Posterior vena cava (tissue), 2 donors: ENCODE data around the gene CCNDBP1. TPM values are rescaled to one million over a fixed set of nuclear protein-coding genes. Genes with fewer than 3 reads are reported as not detected.
"Not testable (repeated sequence)": the region's sequence is repeated elsewhere in the genome, so short reads cannot be mapped to it uniquely, and the experiment has no call there.

Experiments used
- DNase-seq: peaks from one replicate; pipeline ENCODE4 v3.0.0-alpha.2; 2020; ENCODE audit warnings: low spot score
- intact Hi-C, 2 donors: fragments of 100-400 bp; cut with DNase I; formaldehyde crosslinking; loops; one replicate each; pipeline versions ENCODE4 v1.14.1 to v1.14.2; 2022 to 2023
- long read RNA-seq, 2 donors: library from polyadenylated mRNA; unstranded; transcript quantifications; one replicate each; pipeline ENCODE4 v2.0.0, GENCODE V29; 2020 to 2021
- total RNA-seq, 2 donors: library from RNA; stranded (reverse); fragmentation: NEBNext Ultra II Directional; extraction: Animal tissue kit (Norgen Biotek cat#: 25700); gene quantifications; one replicate each; pipeline ENCODE4 v1.2.1, GENCODE V29; 2021
- donor health status: DM: yes; HTN: yes; CAD: no.
- donor health status: DM: yes; HTN: yes; CAD: no.

Gene CCNDBP1
- 10 to 100 TPM; 49.6 to 52.6 TPM for total RNA-seq
- long read RNA-seq, donor 1, transcript CCNDBP1-201 (11 exons, 3,660 nt), result major isoform, 18 of 24 reads
- long read RNA-seq, donor 1, partial matches to known transcripts, result 3 of 24 reads
- long read RNA-seq, donor 1, other reads (novel, unspliced or antisense), result 1 of 24 reads
- long read RNA-seq, donor 2, transcript CCNDBP1-215 (9 exons, 1,356 nt), result minor isoform, 5 of 228 reads
- long read RNA-seq, donor 2, transcript CCNDBP1-201 (11 exons, 3,660 nt), result major isoform, 180 of 228 reads
- long read RNA-seq, donor 2, partial matches to known transcripts, result 17 of 228 reads
- long read RNA-seq, donor 2, other reads (novel, unspliced or antisense), result 18 of 228 reads

DNA sequence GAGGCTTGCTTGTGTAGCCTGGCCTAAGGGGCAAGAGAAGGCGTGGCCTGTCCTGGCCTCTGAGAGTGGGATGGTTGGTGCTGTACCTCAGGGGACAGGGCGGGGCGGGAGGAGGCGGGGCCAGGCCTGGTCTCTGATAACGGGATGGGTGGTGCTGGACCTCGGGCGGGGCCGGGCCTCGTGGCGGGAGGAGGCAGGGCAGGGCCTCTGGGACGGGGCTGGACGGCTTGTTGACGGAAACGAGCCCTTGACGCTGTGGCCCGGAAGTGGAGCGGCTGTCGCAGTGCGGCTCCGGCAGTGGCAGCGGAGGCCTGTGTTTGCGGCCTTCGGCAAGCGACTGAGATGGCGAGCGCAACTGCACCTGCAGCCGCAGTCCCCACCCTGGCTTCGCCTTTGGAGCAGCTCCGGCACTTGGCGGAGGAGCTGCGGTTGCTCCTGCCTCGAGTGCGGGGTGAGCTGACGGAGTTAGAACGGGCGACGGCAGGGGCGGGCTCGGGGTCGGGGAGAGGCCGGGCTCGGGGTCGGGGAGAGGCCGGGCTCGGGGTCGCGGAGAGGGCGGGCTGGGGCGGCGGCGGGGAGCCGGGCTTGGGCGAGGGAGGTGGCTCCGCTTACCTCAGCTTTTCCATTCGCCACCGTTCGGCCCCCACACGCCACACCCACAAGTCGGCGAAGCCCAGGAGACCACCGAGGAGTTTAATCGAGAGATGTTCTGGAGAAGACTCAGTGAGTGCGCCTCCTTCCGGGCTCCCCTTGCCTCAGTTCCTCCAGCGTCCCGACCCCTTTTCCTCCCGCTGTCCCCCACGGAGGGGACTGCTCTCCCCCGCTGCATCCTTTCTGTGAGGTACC lies at the start of gene CCNDBP1:
TSS of gene CCNDBP1 (plus strand) at position 247 of the 846 bp plus-strand sequence. CDS start at position 343, 96 bp downstream.
- intact Hi-C loops, result no loop called here
- peak; percentile 99 for DNase-seq

- intact Hi-C loops, result no loop called here
- no peak for DNase-seq
These were observed 41.8 kb upstream of the CCNDBP1 start for GRCh38 chr15:43143203-43143941.

DNA sequence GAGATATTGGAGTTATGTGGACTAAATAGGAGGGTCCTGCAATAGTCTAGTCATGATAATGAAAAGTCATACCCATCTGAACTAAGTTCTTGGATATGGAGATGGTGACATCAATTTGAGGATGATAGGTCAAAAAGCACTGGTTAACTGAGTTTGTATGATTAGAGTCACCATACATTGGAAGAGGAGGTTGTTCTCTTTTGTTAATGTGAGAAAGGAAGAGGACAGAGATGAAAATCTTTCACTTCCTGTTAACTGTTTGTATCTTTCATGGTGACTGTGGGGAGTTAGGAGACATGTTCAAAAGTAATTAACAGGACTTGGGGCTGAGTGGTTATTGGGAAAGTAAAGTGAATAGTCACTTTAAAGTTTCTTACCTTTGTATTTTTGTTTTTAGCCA lies 40.7 kb upstream of the CCNDBP1 start:
- no peak for DNase-seq
- intact Hi-C loops, result no loop called here

DNA sequence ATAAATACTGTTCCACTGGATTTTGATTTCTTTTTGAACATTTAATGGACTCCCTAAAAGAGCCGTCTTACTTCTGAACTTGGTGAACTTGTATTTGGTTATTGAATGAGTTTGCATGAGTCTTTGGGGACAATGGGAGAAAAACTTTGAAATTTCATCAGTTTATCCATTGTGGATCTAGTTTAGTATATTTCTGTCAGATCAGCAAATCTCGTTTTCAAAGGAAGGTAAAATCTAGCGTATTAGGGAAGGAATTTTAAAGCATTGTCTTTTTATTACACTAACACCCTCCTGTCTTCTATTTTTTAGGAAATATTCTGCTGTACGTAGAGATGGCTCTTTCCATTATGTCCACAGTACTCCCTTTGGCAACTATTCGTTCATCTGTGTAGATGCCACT lies 39.0 kb upstream of the CCNDBP1 start:
- no peak for DNase-seq
- intact Hi-C loops, result no loop called here

DNA sequence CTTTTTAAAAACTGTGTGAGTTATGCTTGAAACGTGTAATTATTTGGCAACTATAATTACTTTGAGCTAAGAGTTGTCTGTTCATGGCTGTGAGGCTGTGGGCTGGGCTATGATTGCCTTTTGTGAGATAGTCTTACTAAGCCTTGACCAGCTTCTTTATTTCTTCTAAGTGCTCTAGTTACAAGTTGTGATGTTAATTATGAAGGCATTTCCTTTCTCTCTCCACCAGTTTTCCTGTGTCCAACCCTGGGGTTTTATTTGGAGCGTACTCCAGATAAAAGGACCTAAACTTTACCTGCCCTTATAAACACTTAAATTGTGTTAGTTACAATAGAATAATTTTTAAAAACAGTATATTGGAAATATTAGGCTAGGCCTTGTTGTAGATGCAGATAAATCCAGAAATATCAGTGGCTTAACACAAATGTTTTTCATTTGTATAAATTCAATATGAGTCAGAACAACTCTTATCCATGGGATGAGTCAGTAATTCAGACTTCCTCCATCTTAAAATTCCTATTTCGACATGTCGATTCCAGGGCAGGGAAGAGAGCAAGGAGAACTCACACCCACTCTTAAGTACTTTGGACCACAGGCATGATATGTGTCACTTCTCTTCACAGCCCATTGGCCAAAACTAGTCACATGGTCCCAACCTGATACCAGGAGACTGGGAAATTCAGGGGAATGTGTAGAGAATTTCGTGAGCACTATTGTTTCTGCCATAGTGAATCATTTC lies 34.8 kb upstream of the CCNDBP1 start:
- DNase-seq, result no peak
- intact Hi-C loops, result no loop called here

DNA sequence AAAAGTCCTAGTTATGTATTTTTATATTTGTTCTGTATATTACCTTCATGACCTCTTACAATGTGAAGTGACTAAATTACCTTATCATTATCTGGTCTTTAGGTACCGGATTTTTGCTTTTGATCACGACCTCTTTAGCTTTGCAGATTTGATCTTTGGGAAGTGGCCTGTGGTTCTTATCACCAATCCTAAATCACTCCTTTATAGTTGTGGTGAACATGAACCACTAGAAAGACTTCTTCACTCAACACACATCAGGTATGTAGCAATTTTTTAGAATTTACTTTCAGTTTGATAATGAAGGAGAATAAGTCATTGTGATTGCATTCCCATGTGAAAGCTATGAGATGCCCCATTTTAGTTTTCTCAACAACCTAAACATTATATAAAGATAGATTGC lies 33.5 kb upstream of the CCNDBP1 start:
- intact Hi-C loops, result no loop called here
- DNase-seq, result no peak

DNA sequence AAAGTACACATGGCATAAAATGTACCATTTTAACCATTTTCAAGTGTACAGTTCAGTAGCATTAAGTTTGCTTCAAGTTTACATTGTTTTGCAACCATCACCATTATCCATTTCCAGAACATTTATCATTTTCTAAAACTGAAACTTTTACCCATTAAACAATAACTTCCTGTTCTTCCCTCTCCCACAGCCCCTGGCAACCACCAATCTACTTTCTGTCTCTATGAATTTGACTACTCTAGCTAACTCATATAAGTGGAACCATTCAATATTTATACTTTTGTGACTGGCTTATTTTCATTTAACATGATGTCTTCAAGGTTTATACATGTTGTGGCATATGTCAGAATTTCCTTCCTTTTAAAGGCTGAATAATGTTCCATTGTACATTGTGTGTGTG lies 31.9 kb upstream of the CCNDBP1 start:
- DNase-seq, result no peak
- intact Hi-C loops, result no loop called here

DNA sequence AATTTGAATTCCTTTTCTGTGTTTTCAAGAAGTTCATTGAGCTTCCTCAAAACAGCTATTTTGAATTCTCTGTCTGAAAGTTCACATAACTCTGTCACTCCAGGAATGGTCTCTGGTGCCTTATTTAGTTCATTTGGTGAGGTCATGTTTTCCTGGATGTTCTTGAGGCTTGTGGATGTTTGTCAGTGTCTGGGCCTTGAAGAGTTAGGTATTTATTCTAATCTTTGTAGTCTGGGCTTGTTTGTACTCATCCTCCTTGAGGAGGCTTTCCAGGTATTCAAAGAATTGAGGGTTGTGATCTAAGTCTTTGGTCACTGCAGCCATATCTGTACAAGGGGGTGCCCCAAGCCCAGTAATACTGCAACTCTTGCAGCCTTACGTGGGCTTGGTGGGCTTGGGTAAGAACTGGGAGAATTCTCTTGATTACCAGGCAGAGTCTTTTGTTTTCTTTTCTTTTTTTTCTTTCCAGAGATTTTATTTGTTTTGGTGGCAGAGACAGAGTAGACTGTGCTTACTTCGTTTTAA lies 19.3 kb upstream of the CCNDBP1 start:
- intact Hi-C loops, result no loop called here
- no peak for DNase-seq

- DNase-seq, intact Hi-C loops: not testable (repeated sequence)
These were observed 17.9 kb upstream of the CCNDBP1 start for GRCh38 chr15:43167261-43167660.

GRCh38 chr15:43168192-43169107 lies 16.8 kb upstream of the CCNDBP1 start:
- intact Hi-C loops, result no loop called here
- DNase-seq, result no peak

DNA sequence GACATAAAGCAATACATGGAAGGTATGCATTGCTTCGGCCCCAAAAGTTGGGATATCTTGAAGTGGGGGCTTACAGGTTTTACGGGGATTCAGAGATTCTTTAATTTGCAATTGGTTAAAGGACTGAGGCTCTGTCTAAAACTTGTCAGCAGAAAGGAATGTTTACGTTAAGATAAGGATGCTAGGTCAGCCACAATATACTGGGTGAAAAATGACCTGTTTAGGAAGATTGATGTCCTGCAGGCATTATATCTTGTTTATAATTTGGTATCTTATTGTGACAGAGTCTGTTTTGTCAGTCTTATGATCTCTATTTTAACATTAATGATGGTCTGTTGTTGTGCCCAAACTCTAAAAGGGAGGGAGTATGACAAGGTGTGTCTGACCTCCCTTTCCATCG lies 15.3 kb upstream of the CCNDBP1 start:
- intact Hi-C loops, result no loop called here
- DNase-seq, result no peak

DNA sequence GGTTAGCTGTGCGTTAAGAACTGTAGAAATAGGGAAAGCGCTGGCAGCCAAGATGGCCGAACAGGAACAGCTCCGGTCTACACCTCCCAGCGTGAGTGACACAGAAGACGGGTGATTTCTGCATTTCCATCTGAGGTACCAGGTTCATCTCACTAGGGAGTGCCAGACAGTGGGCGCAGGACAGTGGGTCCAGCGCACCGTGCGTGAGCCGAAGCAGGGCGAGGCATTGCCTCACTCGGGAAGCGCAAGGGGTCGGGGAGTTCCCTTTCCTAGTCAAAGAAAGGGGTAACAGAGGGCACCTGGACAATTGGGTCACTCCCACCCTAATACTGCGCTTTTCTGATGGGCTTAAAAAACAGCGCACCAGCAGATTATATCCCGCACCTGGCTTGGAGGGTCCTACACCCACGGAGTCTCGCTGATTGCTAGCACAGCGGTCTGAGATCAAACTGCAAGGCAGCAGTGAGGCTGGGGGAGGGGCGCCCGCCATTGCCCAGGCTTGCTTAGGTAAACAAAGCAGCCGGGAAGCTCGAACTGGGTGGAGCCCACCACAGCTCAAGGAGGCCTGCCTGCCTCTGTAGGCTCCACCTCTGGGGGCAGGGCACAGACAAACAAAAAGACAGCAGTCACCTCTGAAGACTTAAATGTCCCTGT lies 9.4 kb upstream of the CCNDBP1 start:
- intact Hi-C loops, DNase-seq: not testable (repeated sequence)

- intact Hi-C loops, result not testable (repeated sequence)
These were observed 8.1 kb upstream of the CCNDBP1 start for GRCh38 chr15:43177147-43177546.

GRCh38 chr15:43183270-43183669 lies 1.9 kb upstream of the CCNDBP1 start:
- no peak for DNase-seq
- intact Hi-C loops, result no loop called here

More at GRCh38 chr15:43177147-43177546, 8.1 kb upstream of the CCNDBP1 start:
- DNase-seq, result not testable (repeated sequence)

DNA sequence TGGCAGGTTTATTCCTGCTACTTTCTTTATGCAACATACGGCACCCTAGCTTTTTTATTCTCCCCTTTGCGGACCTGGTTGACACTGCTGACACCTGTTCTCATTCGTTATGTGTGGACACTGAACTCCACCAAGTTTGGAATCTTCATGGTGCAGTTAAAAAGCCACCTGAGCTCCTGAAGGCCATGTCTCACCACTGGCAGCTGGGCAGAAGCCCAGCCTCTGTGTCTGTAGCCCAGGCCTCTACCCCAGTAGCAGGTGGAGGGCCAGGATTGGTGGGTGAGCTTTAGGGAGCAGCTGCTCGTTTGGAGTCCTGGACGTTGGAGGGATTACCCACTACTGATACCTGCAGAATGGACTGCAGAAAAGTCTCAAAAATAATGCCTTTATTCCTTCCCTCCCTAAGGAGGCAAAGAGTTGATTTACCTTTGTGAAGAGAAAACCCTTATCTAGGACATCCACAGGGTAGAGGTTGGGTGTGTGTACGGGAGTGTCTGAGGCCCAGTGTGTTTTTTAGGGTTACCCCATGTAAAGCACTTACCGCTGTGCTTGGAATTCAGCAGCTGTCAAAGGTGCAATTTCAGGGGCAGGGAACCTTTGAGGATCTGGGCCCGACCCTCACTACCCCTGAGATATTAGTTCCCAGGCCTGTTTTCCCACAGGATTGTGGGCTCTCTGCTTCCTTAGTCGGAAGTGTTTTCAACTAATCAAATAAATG lies 637 bp upstream of the CCNDBP1 start:
- intact Hi-C loops, result no loop called here
- no peak for DNase-seq

DNA sequence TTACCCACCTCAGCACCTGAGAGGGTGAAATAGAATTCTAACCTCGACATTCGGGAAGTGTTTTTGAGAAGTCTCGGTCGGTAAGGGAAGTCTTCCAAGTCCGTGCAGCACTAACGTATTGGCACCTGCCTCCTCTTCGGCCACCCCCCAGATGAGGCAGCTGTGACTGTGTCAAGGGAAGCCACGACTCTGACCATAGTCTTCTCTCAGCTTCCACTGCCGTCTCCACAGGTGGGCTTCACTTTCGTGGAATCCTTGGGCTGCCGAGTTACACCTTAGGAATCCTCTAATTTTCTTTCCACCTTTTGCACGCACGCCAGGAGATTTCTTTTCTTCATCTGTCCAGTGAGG lies 775 bp downstream of the CCNDBP1 start:
- intact Hi-C loops, result no loop called here
- no peak for DNase-seq

- DNase-seq, result no peak
- intact Hi-C loops, result no loop called here
These were observed 2.4 kb downstream of the CCNDBP1 start for GRCh38 chr15:43187544-43188155.
